GM12878 (cell line): ENCODE data around the gene INTS7. TPM values are rescaled to one million over a fixed set of nuclear protein-coding genes. Genes with fewer than 3 reads are reported as not detected.

ENCODE experiments used
- EED ChIP-seq: sonication (generic); IDR thresholded peaks from 2 replicates; pipeline ENCODE4 v1.6.1; 2016; ENCODE audit warnings: antibody characterized with exemption, low read depth
- NR2C1 ChIP-seq: fragments of 450-650 bp; IDR thresholded peaks from 2 replicates; pipeline ENCODE4 v1.6.1; 2017; ENCODE audit warnings: antibody characterized with exemption, mild to moderate bottlenecking, moderate library complexity
- RAD21 ChIP-seq: IDR thresholded peaks from 2 replicates; pipeline ENCODE4 v1.6.1; 2011; ENCODE audit warnings: mild to moderate bottlenecking, low read depth, low read length, moderate library complexity; ENCODE audit not compliant: insufficient read depth
- SMARCA5 ChIP-seq: fragments of 450-650 bp; IDR thresholded peaks from 2 replicates; pipeline ENCODE4 v1.6.1; 2017; ENCODE audit warnings: mild to moderate bottlenecking
- SMC3 ChIP-seq: IDR thresholded peaks from 2 replicates; pipeline ENCODE4 v1.6.1; 2011; ENCODE audit warnings: low read length, improper control_type of control experiment, borderline replicate concordance
- ZNF217 ChIP-seq: fragments of 450-650 bp; IDR thresholded peaks from 2 replicates; pipeline ENCODE4 v1.6.1; 2017; ENCODE audit warnings: antibody characterized with exemption, mild to moderate bottlenecking
- polyA plus RNA-seq, 11 experiments: library from polyadenylated mRNA; depleted of rRNA in 4 of 11; unstranded in 6 of 11; stranded (reverse) in 5 of 11; fragments of >200 nt; fragmentation: Nextera tagmentation in 4 of 11; fragmentation: Illumina TruSeq in 1 of 11; extraction: Ambion mirVana in 4 of 11; extraction: Trizol in 1 of 11; gene quantifications; 1 replicate in 1 of 11; 2 replicates in 10 of 11; pipeline versions ENCODE4 v1.2.1 to v1.2.3, GENCODE V29; 2011 to 2016; ENCODE audit warnings: inconsistent platforms in 2 of 11, missing spikeins in 2 of 11, low read depth in 1 of 11
- total RNA-seq, 4 experiments: library from RNA; depleted of rRNA in 3 of 4; stranded (reverse); fragments of >200 nt in 3 of 4; fragmentation: Illumina TruSeq in 1 of 4; extraction: Trizol in 1 of 4; gene quantifications; 2 replicates each; pipeline versions ENCODE4 v1.2.1 to v1.2.3, GENCODE V29; 2013 to 2021
- TF ChIP-seq, protein P1 (sequence below): fragments of 450-650 bp; formaldehyde crosslinking; IDR thresholded peaks from 2 replicates; pipeline ENCODE4 v1.4.0; 2022; ENCODE audit warnings: mild to moderate bottlenecking, moderate library complexity
- TF ChIP-seq, protein P2 (sequence below), 3 experiments: IDR thresholded peaks in 2 of 3; conservative IDR thresholded peaks in 1 of 3; 2 replicates each; pipeline ENCODE4 v1.5.1; 2011; ENCODE audit warnings: low read depth in 3 of 3, low read length in 3 of 3, mild to moderate bottlenecking in 3 of 3, control low read depth in 2 of 3, moderate library complexity in 2 of 3, inconsistent platforms in 1 of 3, mixed read lengths in 1 of 3; ENCODE audit not compliant: control insufficient read depth in 2 of 3, insufficient read depth in 1 of 3; ENCODE audit errors: extremely low read depth in 1 of 3
- TF ChIP-seq, protein P3 (sequence below): fragments of 450-650 bp; IDR thresholded peaks from 2 replicates; pipeline ENCODE4 v1.6.1; 2016; ENCODE audit warnings: mild to moderate bottlenecking

Gene INTS7
- total and polyA plus RNA-seq, 10 of the 15 experiments (the other 5 are each of a cell fraction or from before 2014, with no cell fraction given), result 17.1 to 49.1 (median 26.8) TPM

DNA sequence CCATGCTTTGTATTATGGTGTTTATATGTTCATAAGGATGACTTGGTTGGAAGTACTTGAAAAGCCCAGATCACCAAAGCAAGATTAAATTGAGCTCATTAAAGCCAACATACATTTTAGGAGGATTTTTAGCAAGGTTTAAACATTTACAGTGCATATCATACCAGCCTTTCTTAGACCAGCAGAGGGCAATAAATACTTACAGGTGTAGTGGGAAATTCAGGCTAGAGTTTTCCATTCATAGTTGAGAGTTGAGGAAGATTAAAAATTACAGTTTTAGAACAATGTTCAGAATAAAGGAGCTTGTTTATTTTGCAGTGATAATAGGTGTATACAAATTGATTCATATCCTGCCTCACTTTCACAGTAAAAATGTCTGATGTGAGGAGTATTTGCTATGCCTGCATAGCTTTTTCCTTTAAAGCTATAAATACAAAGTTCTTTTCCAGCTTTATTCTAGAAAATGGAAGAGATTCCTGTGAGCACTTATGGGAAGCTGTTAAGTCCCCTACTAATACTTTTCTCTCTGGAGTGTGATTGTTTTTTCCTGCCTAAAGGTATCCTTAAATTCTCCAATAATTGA is 35.5 kb upstream of the INTS7 start (continued):
- TF ChIP-seq, protein P1, sequence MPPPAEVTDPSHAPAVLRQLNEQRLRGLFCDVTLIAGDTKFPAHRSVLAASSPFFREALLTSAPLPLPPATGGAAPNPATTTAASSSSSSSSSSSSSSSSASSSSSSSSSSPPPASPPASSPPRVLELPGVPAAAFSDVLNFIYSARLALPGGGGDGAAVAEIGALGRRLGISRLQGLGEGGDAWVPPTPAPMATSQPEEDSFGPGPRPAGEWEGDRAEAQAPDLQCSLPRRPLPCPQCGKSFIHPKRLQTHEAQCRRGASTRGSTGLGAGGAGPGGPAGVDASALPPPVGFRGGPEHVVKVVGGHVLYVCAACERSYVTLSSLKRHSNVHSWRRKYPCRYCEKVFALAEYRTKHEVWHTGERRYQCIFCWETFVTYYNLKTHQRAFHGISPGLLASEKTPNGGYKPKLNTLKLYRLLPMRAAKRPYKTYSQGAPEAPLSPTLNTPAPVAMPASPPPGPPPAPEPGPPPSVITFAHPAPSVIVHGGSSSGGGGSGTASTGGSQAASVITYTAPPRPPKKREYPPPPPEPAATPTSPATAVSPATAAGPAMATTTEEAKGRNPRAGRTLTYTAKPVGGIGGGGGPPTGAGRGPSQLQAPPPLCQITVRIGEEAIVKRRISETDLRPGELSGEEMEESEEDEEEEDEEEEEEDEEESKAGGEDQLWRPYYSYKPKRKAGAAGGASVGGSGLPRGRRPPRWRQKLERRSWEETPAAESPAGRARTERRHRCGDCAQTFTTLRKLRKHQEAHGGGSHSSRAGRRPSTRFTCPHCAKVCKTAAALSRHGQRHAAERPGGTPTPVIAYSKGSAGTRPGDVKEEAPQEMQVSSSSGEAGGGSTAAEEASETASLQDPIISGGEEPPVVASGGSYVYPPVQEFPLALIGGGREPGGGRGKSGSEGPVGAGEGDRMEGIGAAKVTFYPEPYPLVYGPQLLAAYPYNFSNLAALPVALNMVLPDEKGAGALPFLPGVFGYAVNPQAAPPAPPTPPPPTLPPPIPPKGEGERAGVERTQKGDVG (CRISPR knock-in tag), result no peak
- TF ChIP-seq, protein P2, sequence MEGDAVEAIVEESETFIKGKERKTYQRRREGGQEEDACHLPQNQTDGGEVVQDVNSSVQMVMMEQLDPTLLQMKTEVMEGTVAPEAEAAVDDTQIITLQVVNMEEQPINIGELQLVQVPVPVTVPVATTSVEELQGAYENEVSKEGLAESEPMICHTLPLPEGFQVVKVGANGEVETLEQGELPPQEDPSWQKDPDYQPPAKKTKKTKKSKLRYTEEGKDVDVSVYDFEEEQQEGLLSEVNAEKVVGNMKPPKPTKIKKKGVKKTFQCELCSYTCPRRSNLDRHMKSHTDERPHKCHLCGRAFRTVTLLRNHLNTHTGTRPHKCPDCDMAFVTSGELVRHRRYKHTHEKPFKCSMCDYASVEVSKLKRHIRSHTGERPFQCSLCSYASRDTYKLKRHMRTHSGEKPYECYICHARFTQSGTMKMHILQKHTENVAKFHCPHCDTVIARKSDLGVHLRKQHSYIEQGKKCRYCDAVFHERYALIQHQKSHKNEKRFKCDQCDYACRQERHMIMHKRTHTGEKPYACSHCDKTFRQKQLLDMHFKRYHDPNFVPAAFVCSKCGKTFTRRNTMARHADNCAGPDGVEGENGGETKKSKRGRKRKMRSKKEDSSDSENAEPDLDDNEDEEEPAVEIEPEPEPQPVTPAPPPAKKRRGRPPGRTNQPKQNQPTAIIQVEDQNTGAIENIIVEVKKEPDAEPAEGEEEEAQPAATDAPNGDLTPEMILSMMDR (IDR thresholded peaks at IDR 0.05 in 2 of 3, conservative IDR thresholded peaks at IDR 0.05 in 1 of 3; ENCODE audit: control insufficient read depth in 2 of 3, extremely low read depth in 1 of 3, insufficient read depth in 1 of 3, low read depth in 3 of 3, low read length in 3 of 3), result peak; percentile 51 to 72 (median 54); a peak in 5 of 6 replicates
- TF ChIP-seq RAD21, result peak; percentile 95
- no peak for TF ChIP-seq ZNF217
- peak; percentile 94; the same call in 1 of the 2 replicates for TF ChIP-seq SMC3
- no peak for TF ChIP-seq NR2C1
- TF ChIP-seq EED, result no peak
- TF ChIP-seq SMARCA5, result peak; percentile 31; the same call in 1 of the 2 replicates
- TF ChIP-seq, protein P3, sequence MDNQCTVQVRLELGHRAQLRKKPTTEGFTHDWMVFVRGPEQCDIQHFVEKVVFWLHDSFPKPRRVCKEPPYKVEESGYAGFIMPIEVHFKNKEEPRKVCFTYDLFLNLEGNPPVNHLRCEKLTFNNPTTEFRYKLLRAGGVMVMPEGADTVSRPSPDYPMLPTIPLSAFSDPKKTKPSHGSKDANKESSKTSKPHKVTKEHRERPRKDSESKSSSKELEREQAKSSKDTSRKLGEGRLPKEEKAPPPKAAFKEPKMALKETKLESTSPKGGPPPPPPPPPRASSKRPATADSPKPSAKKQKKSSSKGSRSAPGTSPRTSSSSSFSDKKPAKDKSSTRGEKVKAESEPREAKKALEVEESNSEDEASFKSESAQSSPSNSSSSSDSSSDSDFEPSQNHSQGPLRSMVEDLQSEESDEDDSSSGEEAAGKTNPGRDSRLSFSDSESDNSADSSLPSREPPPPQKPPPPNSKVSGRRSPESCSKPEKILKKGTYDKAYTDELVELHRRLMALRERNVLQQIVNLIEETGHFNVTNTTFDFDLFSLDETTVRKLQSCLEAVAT, result no peak
